GOT3 (cell line): ENCODE results near the gene CPLX3.

Source experiments
- DNase-seq: peaks from one replicate; lab custom pipeline; 2025; ENCODE audit warnings: mixed read lengths; lab: John Stamatoyannopoulos, UW

Gene CPLX3

DNA sequence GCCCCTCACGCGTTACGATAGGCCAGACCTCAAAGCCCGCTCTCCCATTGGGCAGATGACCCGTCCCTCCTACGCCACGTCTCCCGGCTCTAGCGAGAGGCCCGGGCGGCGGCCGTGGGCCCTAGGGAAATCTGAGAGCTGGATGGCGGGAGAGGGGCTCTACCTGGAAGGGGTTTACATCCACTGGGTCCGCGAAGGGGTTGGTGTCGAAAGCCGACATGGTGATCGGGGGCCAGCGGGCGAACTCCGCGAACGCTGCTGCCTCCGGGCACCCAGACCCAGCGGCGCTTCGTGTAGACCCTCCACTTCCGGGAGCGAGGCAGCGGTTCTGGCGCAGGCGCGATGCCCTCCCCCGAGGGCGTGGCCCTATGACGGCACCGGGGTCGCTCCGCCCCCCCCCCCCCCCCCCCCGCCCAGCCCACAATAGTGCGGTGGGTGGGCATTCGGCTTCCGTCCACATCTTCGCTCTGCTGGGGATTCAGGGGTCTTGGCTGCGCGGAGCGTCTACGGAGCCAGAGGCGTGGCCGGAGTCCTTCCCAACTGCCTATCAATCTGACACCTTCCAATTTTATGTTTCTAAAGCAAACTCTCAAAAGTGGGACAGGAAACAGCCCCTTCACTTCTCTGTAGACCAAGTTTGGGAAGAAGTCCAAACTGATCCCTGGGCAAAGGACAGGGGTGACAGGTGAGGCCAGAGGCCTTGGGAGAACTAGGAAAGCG, 46.8 kb downstream of the CPLX3 start, which contains the start of gene SCAMP2:
Gene SCAMP2 (minus strand): TSS at position 330 of the 720 bp plus-strand sequence. CDS start 110 bp downstream, at position 220.
- DNase-seq, result peak; percentile 79

DNA sequence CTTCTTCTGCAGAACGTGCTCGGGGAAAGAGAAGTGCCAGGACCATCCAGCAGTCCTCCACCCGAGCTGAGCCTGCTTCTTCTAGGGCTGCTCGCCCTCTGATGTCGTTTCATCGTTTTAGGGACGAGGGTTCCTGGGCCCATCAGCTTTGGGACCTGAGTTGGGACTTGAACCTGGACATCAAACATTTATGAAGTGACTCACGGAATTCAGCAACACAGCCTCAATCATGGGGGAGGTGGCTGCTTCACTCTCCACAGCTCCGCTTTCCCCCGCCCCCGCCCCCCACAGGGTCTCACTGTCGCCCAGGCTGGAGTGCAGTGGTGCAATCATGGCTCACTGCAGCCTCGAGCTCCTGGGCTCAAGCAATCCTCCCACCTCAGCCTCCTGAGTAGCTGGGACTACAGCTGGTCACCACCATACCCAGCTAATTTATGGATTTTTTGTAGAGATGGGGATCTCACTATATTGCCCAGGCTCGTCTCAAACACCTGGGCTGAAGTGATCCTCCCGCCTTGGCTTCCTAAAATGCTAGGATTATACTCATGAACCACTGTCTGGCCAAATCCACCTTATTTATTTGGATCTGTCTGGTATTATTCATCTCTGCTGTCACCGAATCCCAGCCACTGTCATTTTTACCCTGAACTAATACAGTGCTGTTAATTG, 47.5 kb downstream of the CPLX3 start:
- no peak for DNase-seq

DNA sequence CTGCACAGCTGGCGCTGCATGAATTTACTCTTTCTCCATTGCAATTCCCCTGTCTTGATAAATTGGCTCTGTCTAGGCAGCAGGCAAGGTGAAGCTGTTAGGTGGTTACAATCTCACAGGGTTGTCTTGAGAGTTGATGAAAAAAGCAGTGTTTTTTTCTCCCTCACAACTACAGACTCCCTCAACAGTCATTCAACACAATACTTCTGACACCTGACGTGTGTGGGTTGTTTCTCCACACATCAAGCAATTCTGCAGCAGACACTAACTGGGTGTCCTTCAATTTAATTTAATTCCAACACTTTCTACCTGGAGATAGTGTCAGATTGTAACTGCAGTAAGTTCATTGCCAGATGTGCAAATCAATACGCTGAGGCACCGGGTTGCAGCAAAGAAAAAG, 51.8 kb downstream of the CPLX3 start:
- no peak for DNase-seq
